ENCODE results near the gene PADI2.

PADI2 gene

GRCh38 chr1:17020502-17020901, 98.7 kb downstream of the PADI2 start:
- no peak for DNase-seq (ENCODE audit: low read depth in 2 of 2)

- no peak for DNase-seq (ENCODE audit: low read depth in 2 of 2)
These were observed 100.4 kb downstream of the PADI2 start for GRCh38 chr1:17018849-17019248.

GRCh38 chr1:17017435-17017834, 101.8 kb downstream of the PADI2 start:
- no peak for DNase-seq (ENCODE audit: low read depth in 2 of 2)

All from stimulated activated CD4-positive, alpha-beta T cell treated with anti-CD3 and anti-CD28 coated beads, Interleukin-12 subunit alpha, Interleukin-12 subunit beta, amount 100 ng/mL, for 24 hours (primary cell).